K562 (cell line): ENCODE measurements around the gene PACS1. TPM values are rescaled to one million over a fixed set of nuclear protein-coding genes. Genes with fewer than 3 reads are reported as not detected.

Source experiments
- BRD9 ChIP-seq: fragments of 450-650 bp; IDR thresholded peaks from 2 replicates; pipeline ENCODE4 v1.6.1; 2018; ENCODE audit warnings: low read depth; ENCODE audit not compliant: partially characterized antibody
- CHD2 ChIP-seq: IDR thresholded peaks from 2 replicates; pipeline ENCODE4 v1.6.1; 2011; ENCODE audit warnings: low read depth, low read length
- CREB3L1 ChIP-seq: fragments of 450-650 bp; IDR thresholded peaks from 2 replicates; pipeline ENCODE4 v1.6.1; 2014; ENCODE audit warnings: low read depth, mild to moderate bottlenecking, moderate library complexity, borderline replicate concordance
- ESRRA ChIP-seq: fragments of 450-650 bp; IDR thresholded peaks from 2 replicates; pipeline ENCODE4 v1.6.1; 2014; ENCODE audit warnings: low read depth, mild to moderate bottlenecking, moderate library complexity, borderline replicate concordance
- ETV1 ChIP-seq: fragments of 450-650 bp; conservative IDR thresholded peaks from 2 replicates; pipeline ENCODE4 v1.6.1; 2016; ENCODE audit warnings: missing genetic modification characterization, control low read depth, low read depth, missing compliant biosample characterization
- GABPB1 ChIP-seq: sonication (generic); formaldehyde crosslinking; IDR thresholded peaks from 2 replicates; pipeline ENCODE4 v1.8.0; 2022; ENCODE audit warnings: mild to moderate bottlenecking, missing genetic modification reagents
- GATA2 ChIP-seq: sonication (generic); formaldehyde crosslinking; IDR thresholded peaks from 2 replicates; pipeline ENCODE4 v1.4.0; 2020; ENCODE audit warnings: mild to moderate bottlenecking, missing genetic modification reagents
- MLLT1 ChIP-seq, 2 experiments: fragments of 450-650 bp; IDR thresholded peaks; 2 replicates each; pipeline ENCODE4 v1.6.1; 2016
- OTX1 ChIP-seq: fragments of 450-650 bp; formaldehyde crosslinking; IDR thresholded peaks from 2 replicates; pipeline ENCODE4 v1.4.0; 2022; ENCODE audit warnings: mild to moderate bottlenecking
- POLR2A ChIP-seq: fragments of 450-650 bp; conservative IDR thresholded peaks from 2 replicates; pipeline ENCODE4 v1.6.1; 2016
- POLR2G ChIP-seq: fragments of 200-400 bp; formaldehyde crosslinking; IDR thresholded peaks from 2 replicates; pipeline ENCODE4 v1.6.1; 2017; ENCODE audit warnings: low read depth, mild to moderate bottlenecking, antibody characterized with exemption, low read length, moderate library complexity
- RBM22 ChIP-seq: fragments of 200-400 bp; formaldehyde crosslinking; IDR thresholded peaks from 2 replicates; pipeline ENCODE4 v1.6.1; 2018; ENCODE audit warnings: low read length, low read depth; ENCODE audit not compliant: poor library complexity, severe bottlenecking
- SMARCA4 ChIP-seq: fragments of 450-650 bp; IDR thresholded peaks from 2 replicates; pipeline ENCODE4 v1.6.1; 2016
- SRF ChIP-seq, 2 experiments: fragments of 250-450, 450-650 bp in 1 of 2; sonication (Bioruptor Pico) in 1 of 2; sonication (generic) in 1 of 2; formaldehyde crosslinking; IDR thresholded peaks; 2 replicates each; pipeline versions ENCODE4 v1.5.0 to v1.5.1; 2020 to 2022; ENCODE audit warnings: mild to moderate bottlenecking in 1 of 2, missing genetic modification reagents in 1 of 2
- SUPT5H ChIP-seq: fragments of 450-650 bp; IDR thresholded peaks from 2 replicates; pipeline ENCODE4 v1.6.1; 2016
- TEAD1 ChIP-seq, 2 experiments: fragments of 450-650 bp in 1 of 2; sonication (generic) in 1 of 2; formaldehyde crosslinking; IDR thresholded peaks; 2 replicates each; pipeline versions ENCODE4 v1.4.0 to v1.8.0; 2020 to 2022; ENCODE audit warnings: mild to moderate bottlenecking in 2 of 2, missing genetic modification reagents in 1 of 2
- ZNF12 ChIP-seq: sonication (generic); formaldehyde crosslinking; IDR thresholded peaks from 2 replicates; pipeline ENCODE4 v1.4.0; 2020; ENCODE audit warnings: mild to moderate bottlenecking, missing genetic modification reagents
- ZNF740 ChIP-seq, 3 experiments: fragments of 200-800 bp in 1 of 3; sonication (Bioruptor generic) in 1 of 3; sonication (generic) in 1 of 3; formaldehyde crosslinking in 1 of 3; IDR thresholded peaks; 2 replicates each; pipeline versions ENCODE4 v1.6.1 to v1.8.0; 2016 to 2022; ENCODE audit warnings: mild to moderate bottlenecking in 2 of 3, missing compliant biosample characterization in 2 of 3, missing genetic modification characterization in 2 of 3, missing genetic modification reagents in 1 of 3
- polyA plus RNA-seq, 8 experiments: library from polyadenylated mRNA; depleted of rRNA in 4 of 8; stranded (reverse) in 5 of 8; unstranded in 3 of 8; fragments of >200 nt; fragmentation: Nextera tagmentation in 2 of 8; fragmentation: Illumina TruSeq in 1 of 8; extraction: Ambion mirVana in 2 of 8; extraction: Trizol in 1 of 8; gene quantifications; 2 replicates each; pipeline versions ENCODE4 v1.2.1 to v1.2.3, GENCODE V29; 2011 to 2014; ENCODE audit warnings: inconsistent platforms in 1 of 8, missing spikeins in 1 of 8
- total RNA-seq, 7 experiments: library from RNA; depleted of rRNA in 6 of 7; stranded (reverse); fragments of >200 nt in 6 of 7; fragmentation: Illumina TruSeq in 2 of 7; extraction: Trizol in 2 of 7; gene quantifications; 2 replicates each; pipeline versions ENCODE4 v1.2.1 to v1.2.3, GENCODE V29; 2011 to 2021; ENCODE audit warnings: low replicate concordance in 1 of 7
- TF ChIP-seq, protein P1 (sequence below): sonication (generic); formaldehyde crosslinking; IDR thresholded peaks from 2 replicates; pipeline ENCODE4 v1.8.0; 2022; ENCODE audit warnings: mild to moderate bottlenecking, missing genetic modification reagents
- TF ChIP-seq, protein P2 (sequence below): fragments of 450-650 bp; IDR thresholded peaks from 2 replicates; pipeline ENCODE4 v1.7.1; 2018; ENCODE audit warnings: mild to moderate bottlenecking, low read depth; ENCODE audit not compliant: partially characterized antibody

The PACS1 gene
- total and polyA plus RNA-seq, 9 of the 15 experiments (the other 6 are each of a cell fraction or from before 2014, with no cell fraction given) = 0.34 to 28.1 (median 8.5) TPM

DNA sequence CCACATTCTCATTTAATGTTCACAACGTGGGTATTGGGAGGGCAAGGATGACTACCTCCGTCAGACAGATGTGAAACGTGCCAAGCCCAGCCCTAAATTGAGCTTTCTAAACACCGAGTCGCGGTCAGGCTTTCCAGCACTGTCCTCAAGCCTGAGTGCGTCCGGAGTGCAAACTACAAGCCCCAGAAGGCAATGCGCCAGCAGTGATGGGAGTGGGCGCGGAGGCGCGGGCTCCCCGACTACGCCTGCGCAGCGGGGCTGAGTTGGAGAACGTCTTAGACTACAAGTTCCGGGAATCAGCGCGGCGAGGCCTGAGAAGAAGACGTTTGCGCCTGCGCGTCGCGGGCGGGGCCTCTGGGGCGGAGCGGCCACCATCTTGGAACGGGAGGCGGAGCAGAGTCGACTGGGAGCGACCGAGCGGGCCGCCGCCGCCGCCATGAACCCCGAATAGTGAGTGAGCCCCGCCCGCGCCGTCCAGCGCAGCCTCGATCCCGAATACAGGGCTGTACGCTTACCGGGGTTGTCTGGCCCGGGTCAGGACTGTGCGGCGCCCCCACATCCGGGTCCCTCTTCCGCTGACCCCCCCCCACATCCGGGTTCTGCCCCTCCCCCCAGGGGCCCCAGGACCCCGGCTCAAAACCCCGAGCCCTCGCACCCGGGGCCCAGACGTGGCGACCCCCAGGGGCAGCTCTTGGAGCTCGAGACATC, 198.3 kb downstream of the PACS1 start, which contains the start of gene RAB1B (continued):
- peak; percentile 10 for TF ChIP-seq ESRRA
- TF ChIP-seq ETV1 (tag) = peak; percentile 44
- TF ChIP-seq RBM22 = peak; percentile 25
- TF ChIP-seq, protein P1, sequence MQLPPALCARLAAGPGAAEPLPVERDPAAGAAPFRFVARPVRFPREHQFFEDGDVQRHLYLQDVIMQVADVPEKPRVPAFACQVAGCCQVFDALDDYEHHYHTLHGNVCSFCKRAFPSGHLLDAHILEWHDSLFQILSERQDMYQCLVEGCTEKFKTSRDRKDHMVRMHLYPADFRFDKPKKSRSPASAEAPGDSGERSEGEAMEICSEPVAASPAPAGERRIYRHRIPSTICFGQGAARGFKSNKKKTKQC (CRISPR knock-in tag) = peak; percentile 1; the same call in 1 of the 2 replicates
- TF ChIP-seq MLLT1 (IDR thresholded peaks at IDR 0.05) = 0 out of 4 replicates have a peak, but pooled peaks of 1 of the 2 experiments have one; percentile 2
- TF ChIP-seq BRD9 = no peak
- TF ChIP-seq SMARCA4 = no peak
- TF ChIP-seq SRF (CRISPR knock-in tag; IDR thresholded peaks at IDR 0.05) = peak in 1 of 2 experiments; percentile 76; a peak in 1 of 4 replicates
- TF ChIP-seq OTX1 = peak; percentile 14; the same call in 1 of the 2 replicates
- peak; percentile 84 for TF ChIP-seq POLR2G
- 0 out of 2 replicates have a peak, but pooled peaks have one; percentile 10 for TF ChIP-seq ZNF12 (CRISPR knock-in tag)
- peak; percentile 69; the same call in 1 of the 2 replicates for TF ChIP-seq GABPB1
- peak; percentile 54; the same call in 1 of the 2 replicates for TF ChIP-seq SUPT5H
- TF ChIP-seq TEAD1 (CRISPR knock-in tag; IDR thresholded peaks at IDR 0.05) = 0 out of 4 replicates have a peak, but pooled peaks of 1 of the 2 experiments have one; percentile 6
- TF ChIP-seq ZNF740 (CRISPR knock-in tag; IDR thresholded peaks at IDR 0.05) = peak; percentile 96
- TF ChIP-seq ZNF740 (tag; IDR thresholded peaks at IDR 0.05) = peak in 1 of 2 experiments; percentile 98; a peak in 2 of 4 replicates
- TF ChIP-seq, protein P2, sequence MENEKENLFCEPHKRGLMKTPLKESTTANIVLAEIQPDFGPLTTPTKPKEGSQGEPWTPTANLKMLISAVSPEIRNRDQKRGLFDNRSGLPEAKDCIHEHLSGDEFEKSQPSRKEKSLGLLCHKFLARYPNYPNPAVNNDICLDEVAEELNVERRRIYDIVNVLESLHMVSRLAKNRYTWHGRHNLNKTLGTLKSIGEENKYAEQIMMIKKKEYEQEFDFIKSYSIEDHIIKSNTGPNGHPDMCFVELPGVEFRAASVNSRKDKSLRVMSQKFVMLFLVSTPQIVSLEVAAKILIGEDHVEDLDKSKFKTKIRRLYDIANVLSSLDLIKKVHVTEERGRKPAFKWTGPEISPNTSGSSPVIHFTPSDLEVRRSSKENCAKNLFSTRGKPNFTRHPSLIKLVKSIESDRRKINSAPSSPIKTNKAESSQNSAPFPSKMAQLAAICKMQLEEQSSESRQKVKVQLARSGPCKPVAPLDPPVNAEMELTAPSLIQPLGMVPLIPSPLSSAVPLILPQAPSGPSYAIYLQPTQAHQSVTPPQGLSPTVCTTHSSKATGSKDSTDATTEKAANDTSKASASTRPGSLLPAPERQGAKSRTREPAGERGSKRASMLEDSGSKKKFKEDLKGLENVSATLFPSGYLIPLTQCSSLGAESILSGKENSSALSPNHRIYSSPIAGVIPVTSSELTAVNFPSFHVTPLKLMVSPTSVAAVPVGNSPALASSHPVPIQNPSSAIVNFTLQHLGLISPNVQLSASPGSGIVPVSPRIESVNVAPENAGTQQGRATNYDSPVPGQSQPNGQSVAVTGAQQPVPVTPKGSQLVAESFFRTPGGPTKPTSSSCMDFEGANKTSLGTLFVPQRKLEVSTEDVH = peak; percentile 71
- peak; percentile 82 for TF ChIP-seq POLR2A
- no peak for TF ChIP-seq GATA2 (CRISPR knock-in tag)
- peak; percentile 39; the same call in 1 of the 2 replicates for TF ChIP-seq CHD2
- peak; percentile 85; the same call in 1 of the 2 replicates for TF ChIP-seq CREB3L1
